B cell (primary cell): Measurements from ENCODE around the gene BLOC1S6. TPM values are rescaled to one million over a fixed set of nuclear protein-coding genes. Genes with fewer than 3 reads are reported as not detected.

Experiments
- ATAC-seq: fragments of 200-7000 bp; cut with Tn5 transposase; one replicate; pipeline ENCODE4 v1.10.0; 2021; ENCODE audit warnings: low read depth, mild to moderate bottlenecking, moderate number of reproducible peaks, moderate library complexity
- CTCF ChIA-PET: fragments of 350-600 bp; sonication (Branson Sonifier 250); formaldehyde crosslinking; loops from one replicate; lab custom pipeline; 2021; ENCODE audit warnings: antibody characterized with exemption, inconsistent platforms; lab: Charles Lee
- POLR2A ChIA-PET: fragments of 350-600 bp; sonication (Branson Sonifier 250); formaldehyde crosslinking; loops from one replicate; lab custom pipeline; 2021; ENCODE audit warnings: antibody characterized with exemption; lab: Charles Lee
- DNase-seq: peaks from one replicate; pipeline ENCODE4 v3.0.0; 2013
- H2AFZ ChIP-seq: 2 replicates; pipeline ENCODE4 v1.6.1; 2012; ENCODE audit warnings: mild to moderate bottlenecking, low read depth, low read length; ENCODE audit not compliant: insufficient read depth, poor library complexity, severe bottlenecking
- H3K27ac ChIP-seq, 2 donors: 1 replicate in 1 of 2; 2 replicates in 1 of 2; pipeline ENCODE4 v1.5.1; 2012 to 2013; ENCODE audit warnings: low read length in 2 of 2, mild to moderate bottlenecking in 2 of 2, moderate library complexity in 1 of 2
- H3K27me3 ChIP-seq, 4 experiments: fragments of 200-600 bp in 1 of 4; sonication (generic) in 1 of 4; replicated peaks in 1 of 4; 1 replicate in 2 of 4; 2 replicates in 2 of 4; pipeline versions ENCODE4 v1.6.1 to v1.7.0; 2013 to 2016; ENCODE audit warnings: low read length in 3 of 4, mild to moderate bottlenecking in 2 of 4, mixed read lengths in 1 of 4, moderate library complexity in 1 of 4; ENCODE audit not compliant: insufficient read depth in 4 of 4, control insufficient read depth in 3 of 4; ENCODE audit errors: control extremely low read depth in 1 of 4
- H3K36me3 ChIP-seq, 2 experiments: replicated peaks in 1 of 2; 1 replicate in 1 of 2; 2 replicates in 1 of 2; pipeline versions ENCODE4 v1.6.1 to v1.7.1; 2013; ENCODE audit warnings: low read length in 1 of 2; ENCODE audit not compliant: insufficient read depth in 2 of 2, control insufficient read depth in 1 of 2; ENCODE audit errors: control extremely low read depth in 1 of 2, extremely low read depth in 1 of 2
- H3K4me1 ChIP-seq, 2 donors: fragments of 200-600 bp in 1 of 2; sonication (generic) in 1 of 2; 1 replicate in 1 of 2; 2 replicates in 1 of 2; pipeline versions ENCODE4 v1.5.1 to v1.6.1; 2013 to 2017; ENCODE audit warnings: low read length in 2 of 2; ENCODE audit not compliant: control insufficient read depth in 2 of 2, insufficient read depth in 2 of 2
- H3K4me2 ChIP-seq: replicated peaks from 2 replicates; pipeline ENCODE3; 2012; ENCODE audit warnings: mild to moderate bottlenecking, low read depth, low read length; ENCODE audit not compliant: poor library complexity, severe bottlenecking
- H3K4me3 ChIP-seq, 5 experiments: fragments of 200-600 bp in 1 of 5; sonication (generic) in 1 of 5; 1 replicate in 3 of 5; 2 replicates in 2 of 5; pipeline versions ENCODE4 v1.5.1 to v1.7.0; 2011 to 2016; ENCODE audit warnings: low read length in 4 of 5, mild to moderate bottlenecking in 4 of 5, low read depth in 2 of 5, control low read depth in 1 of 5, moderate library complexity in 1 of 5; ENCODE audit not compliant: insufficient read depth in 1 of 5; ENCODE audit errors: control extremely low read depth in 1 of 5, extremely low read depth in 1 of 5
- H3K79me2 ChIP-seq: fragments of 200-600 bp; sonication (generic); one replicate; pipeline ENCODE4 v1.6.0; 2016; ENCODE audit warnings: low read length; ENCODE audit not compliant: control insufficient read depth, insufficient read depth
- H3K9ac ChIP-seq: fragments of 200-600 bp; sonication (generic); 2 replicates; pipeline ENCODE4 v1.6.1; 2017; ENCODE audit warnings: mild to moderate bottlenecking, low read length, moderate library complexity
- H3K9me3 ChIP-seq, 3 donors: one replicate each; pipeline versions ENCODE4 v1.6.1 to v1.7.1; 2013; ENCODE audit warnings: low read length in 2 of 3; ENCODE audit not compliant: control insufficient read depth in 2 of 3, insufficient read depth in 1 of 3; ENCODE audit errors: control extremely low read depth in 1 of 3
- H4K20me1 ChIP-seq: 2 replicates; pipeline ENCODE4 v1.6.0; 2012; ENCODE audit warnings: mild to moderate bottlenecking, low read length; ENCODE audit not compliant: insufficient read depth, control insufficient read depth, poor library complexity, severe bottlenecking
- H3K27ac Mint-ChIP-seq: one replicate; pipeline ENCODE4 v1.8.0; 2021; ENCODE audit warnings: mixed read lengths
- H3K27me3 Mint-ChIP-seq: one replicate; pipeline ENCODE4 v1.8.0; 2021; ENCODE audit warnings: mixed read lengths
- H3K4me1 Mint-ChIP-seq: one replicate; pipeline ENCODE4 v1.8.0; 2021; ENCODE audit warnings: mixed read lengths
- H3K4me3 Mint-ChIP-seq: one replicate; pipeline ENCODE4 v1.8.0; 2021; ENCODE audit warnings: mixed read lengths
- H3K9me3 Mint-ChIP-seq: one replicate; pipeline ENCODE4 v1.8.0; 2022; ENCODE audit warnings: mixed read lengths; ENCODE audit not compliant: insufficient read depth
- EZH2 ChIP-seq: IDR thresholded peaks from 2 replicates; pipeline ENCODE4 v1.6.1; 2012; ENCODE audit warnings: borderline replicate concordance, low read depth, mild to moderate bottlenecking, moderate library complexity, low read length; ENCODE audit not compliant: insufficient read depth, poor library complexity, severe bottlenecking
- WGBS: methylation state at CpG from one replicate; pipeline ENCODE4 v1.1.5; 2013; ENCODE audit warnings: missing lambda C conversion rate; ENCODE audit not compliant: insufficient coverage; 5-methylcytosine and 5-hydroxymethylcytosine counted together
- intact Hi-C: fragments of 100-400 bp; cut with micrococcal nuclease; formaldehyde crosslinking; loops from one replicate; pipeline ENCODE4 v1.10.0; 2022
- polyA plus RNA-seq: library from polyadenylated mRNA; depleted of rRNA; stranded (reverse); fragments of >200 nt; gene quantifications from 2 replicates; pipeline ENCODE4 v1.2.3, GENCODE V29; 2012
- total RNA-seq, 2 donors: library from RNA; stranded (reverse); fragments of 120-200 nt in 1 of 2; gene quantifications; 1 replicate in 1 of 2; 2 replicates in 1 of 2; pipeline versions ENCODE4 v1.2.3 to v1.2.4, GENCODE V29; 2013 to 2022
- TF ChIP-seq, protein P1 (sequence below): fragments of 200-600 bp; IDR thresholded peaks from one replicate; pipeline ENCODE4 v1.8.0; 2022; ENCODE audit warnings: antibody characterized with exemption, mild to moderate bottlenecking

BLOC1S6 gene
- total and polyA plus RNA-seq, 2 donors (not counting 1 experiment from before 2014, with no cell fraction given) = 12.4 to 60.8 TPM

DNA sequence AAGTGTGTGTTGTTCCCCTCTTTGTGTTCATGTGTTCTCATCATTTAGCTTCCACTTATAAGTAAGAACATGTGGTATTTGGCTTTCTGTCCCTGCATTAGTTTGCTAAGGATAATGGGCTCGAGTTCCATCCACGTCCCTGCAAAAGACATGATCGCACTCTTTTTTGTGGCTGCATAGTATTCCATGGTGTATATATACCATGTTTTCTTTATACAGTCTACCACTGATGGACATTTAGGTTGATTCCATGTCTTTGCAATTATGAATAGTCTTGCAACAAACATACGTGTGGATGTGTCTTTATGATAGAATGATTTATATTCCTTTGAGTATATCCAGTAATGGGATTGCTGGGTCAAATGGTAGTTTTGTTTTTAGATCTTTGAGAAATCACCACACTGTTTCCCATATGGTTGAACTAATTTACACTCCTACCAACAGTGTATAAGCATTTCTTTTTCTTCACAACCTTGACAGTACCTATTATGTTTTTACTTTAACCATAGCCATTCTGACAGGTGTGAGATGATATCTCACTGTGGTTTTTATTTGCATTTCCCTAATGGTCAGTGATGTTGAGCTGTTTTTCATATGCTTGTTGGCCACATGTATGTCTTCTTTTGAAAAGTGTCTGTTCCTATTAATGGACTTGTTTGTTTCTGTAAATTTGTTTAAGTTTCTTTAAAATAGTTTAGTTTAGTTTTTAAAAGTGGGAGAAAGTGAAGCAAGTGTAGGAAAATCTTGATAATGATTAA, 42.7 kb upstream of the BLOC1S6 start:
- ChIA-PET CTCF (interaction anchor here (2.4 kb wide), 1 partner anchor 68 kb away, joined by 7 read pairs; no protein-coding TSS in a partner anchor), POLR2A (interaction anchor here (0.7 kb wide), 1 partner anchor 89 kb away, joined by 3 read pairs; no protein-coding TSS in a partner anchor)
- intact Hi-C loops = no loop called here
- H3K27ac ChIP-seq = no peak overlapping the region
- H2AFZ ChIP-seq = no peak overlapping the region
- no peak overlapping the region for H3K9ac ChIP-seq
- DNase-seq (no peak), ATAC-seq (no peak)
- no peaks in the 10 kb centered on the region for H3K27me3 ChIP-seq
- no peak overlapping the region for H3K4me3 ChIP-seq
- TF ChIP-seq EZH2 = no peak
- TF ChIP-seq, protein P1, sequence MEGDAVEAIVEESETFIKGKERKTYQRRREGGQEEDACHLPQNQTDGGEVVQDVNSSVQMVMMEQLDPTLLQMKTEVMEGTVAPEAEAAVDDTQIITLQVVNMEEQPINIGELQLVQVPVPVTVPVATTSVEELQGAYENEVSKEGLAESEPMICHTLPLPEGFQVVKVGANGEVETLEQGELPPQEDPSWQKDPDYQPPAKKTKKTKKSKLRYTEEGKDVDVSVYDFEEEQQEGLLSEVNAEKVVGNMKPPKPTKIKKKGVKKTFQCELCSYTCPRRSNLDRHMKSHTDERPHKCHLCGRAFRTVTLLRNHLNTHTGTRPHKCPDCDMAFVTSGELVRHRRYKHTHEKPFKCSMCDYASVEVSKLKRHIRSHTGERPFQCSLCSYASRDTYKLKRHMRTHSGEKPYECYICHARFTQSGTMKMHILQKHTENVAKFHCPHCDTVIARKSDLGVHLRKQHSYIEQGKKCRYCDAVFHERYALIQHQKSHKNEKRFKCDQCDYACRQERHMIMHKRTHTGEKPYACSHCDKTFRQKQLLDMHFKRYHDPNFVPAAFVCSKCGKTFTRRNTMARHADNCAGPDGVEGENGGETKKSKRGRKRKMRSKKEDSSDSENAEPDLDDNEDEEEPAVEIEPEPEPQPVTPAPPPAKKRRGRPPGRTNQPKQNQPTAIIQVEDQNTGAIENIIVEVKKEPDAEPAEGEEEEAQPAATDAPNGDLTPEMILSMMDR = no peak
- Mint-ChIP-seq H3K27ac (no peak overlapping the region), H3K4me1 (peaks cover 3% of the 10 kb centered on the region), H3K4me3 (no peak overlapping the region), H3K27me3 (peaks cover 14% of the 10 kb centered on the region), H3K9me3 (no peaks in the 10 kb centered on the region)
- no peaks in the 10 kb centered on the region for H3K36me3 ChIP-seq
- H4K20me1 ChIP-seq = no peaks in the 10 kb centered on the region
- no CpG with 5 or more reads among the region's 4 CpGs for WGBS
- H3K4me1 ChIP-seq = no peaks in the 10 kb centered on the region
- H3K4me2 ChIP-seq = no peak overlapping the region
- H3K79me2 ChIP-seq = no peaks in the 10 kb centered on the region
- H3K9me3 ChIP-seq = no peaks in the 10 kb centered on the region

- no peaks in the 10 kb centered on the region for H3K4me1 ChIP-seq
- POLR2A ChIA-PET = no interaction called here
- H3K27me3 Mint-ChIP-seq = peaks cover 14% of the 10 kb centered on the region
- no peaks in the 10 kb centered on the region for H3K9me3 ChIP-seq
- CTCF ChIA-PET = no interaction called here
- ATAC-seq (no peak), DNase-seq (no peak)
- H3K27ac Mint-ChIP-seq = no peak overlapping the region
- H3K9ac ChIP-seq = no peak overlapping the region
- 92% methylated on average over 3 of the region's 7 CpGs for WGBS
- intact Hi-C loops = no loop called here
- no peaks in the 10 kb centered on the region for H3K79me2 ChIP-seq
- no peak for TF ChIP-seq EZH2
- no peak overlapping the region for H2AFZ ChIP-seq
- H3K27me3 ChIP-seq = no peaks in the 10 kb centered on the region
- no peak overlapping the region for H3K27ac ChIP-seq
- H3K9me3 Mint-ChIP-seq = no peaks in the 10 kb centered on the region
- H3K4me2 ChIP-seq = no peak overlapping the region
- H4K20me1 ChIP-seq = no peaks in the 10 kb centered on the region
- no peak overlapping the region for H3K4me3 Mint-ChIP-seq
- H3K36me3 ChIP-seq = no peaks in the 10 kb centered on the region
- H3K4me3 ChIP-seq = no peak overlapping the region
- peaks cover 3% of the 10 kb centered on the region for H3K4me1 Mint-ChIP-seq
These were observed 40.4 kb upstream of the BLOC1S6 start for GRCh38 chr15:45546789-45547188.
